DND-41 (cell line): ENCODE measurements around the gene PML.

Experiments used
- ATAC-seq: fragments of 200-7000 bp; cut with Tn5 transposase; 3 replicates; pipeline ENCODE4 v1.9.1; 2021; ENCODE audit warnings: low read depth; ENCODE audit not compliant: insufficient read depth
- DNase-seq: peaks from one replicate; pipeline ENCODE4 v3.0.0-alpha.2; 2020
- H2AFZ ChIP-seq: 2 replicates; pipeline ENCODE4 v1.6.0; 2012; ENCODE audit warnings: low read depth, low read length
- H3K27ac ChIP-seq: 2 replicates; pipeline ENCODE4 v1.5.1; 2012; ENCODE audit warnings: low read length, inconsistent platforms
- H3K27me3 ChIP-seq: fragments of 200-600 bp; sonication (generic); 2 replicates; pipeline ENCODE4 v1.6.0; 2012; ENCODE audit warnings: low read length, mild to moderate bottlenecking, inconsistent platforms; ENCODE audit not compliant: insufficient read depth, poor library complexity
- H3K36me3 ChIP-seq: 2 replicates; pipeline ENCODE4 v1.5.1; 2012; ENCODE audit warnings: low read length, inconsistent platforms; ENCODE audit not compliant: insufficient read depth
- H3K4me1 ChIP-seq: 2 replicates; pipeline ENCODE4 v1.5.1; 2012; ENCODE audit warnings: mild to moderate bottlenecking, low read length; ENCODE audit not compliant: insufficient read depth
- H3K4me2 ChIP-seq: 2 replicates; pipeline ENCODE4 v1.6.0; 2012; ENCODE audit warnings: mild to moderate bottlenecking, moderate library complexity, low read length, inconsistent platforms; ENCODE audit not compliant: insufficient read depth
- H3K4me3 ChIP-seq, 2 experiments: fragments of 200-600 bp in 1 of 2; shearing (Covaris generic) in 1 of 2; 2 replicates each; pipeline ENCODE4 v1.5.1; 2012 to 2016; ENCODE audit warnings: inconsistent platforms in 2 of 2, low read length in 2 of 2, mild to moderate bottlenecking in 2 of 2, low read depth in 1 of 2, moderate library complexity in 1 of 2
- H3K79me2 ChIP-seq: 2 replicates; pipeline ENCODE4 v1.6.0; 2012; ENCODE audit warnings: low read length, inconsistent platforms; ENCODE audit not compliant: insufficient read depth
- H3K9ac ChIP-seq: 2 replicates; pipeline ENCODE4 v1.6.0; 2012; ENCODE audit warnings: low read depth, mild to moderate bottlenecking, inconsistent platforms, low read length, moderate library complexity
- H3K9me3 ChIP-seq: 2 replicates; pipeline ENCODE4 v1.5.1; 2012; ENCODE audit warnings: low read length, moderate library complexity, mild to moderate bottlenecking, inconsistent platforms; ENCODE audit not compliant: insufficient read depth, severe bottlenecking
- H4K20me1 ChIP-seq: 2 replicates; pipeline ENCODE4 v1.6.0; 2012; ENCODE audit warnings: low read length; ENCODE audit not compliant: insufficient read depth
- EZH2 ChIP-seq: IDR thresholded peaks from 3 replicates; pipeline ENCODE4 v1.6.1; 2012; ENCODE audit warnings: borderline replicate concordance, low read depth, mild to moderate bottlenecking, moderate library complexity, low read length, inconsistent platforms; ENCODE audit not compliant: severe bottlenecking
- TF ChIP-seq, protein P1 (sequence below): IDR thresholded peaks from 2 replicates; pipeline ENCODE4 v1.5.1; 2012; ENCODE audit warnings: borderline replicate concordance, low read length, moderate library complexity, mild to moderate bottlenecking; ENCODE audit not compliant: poor library complexity, severe bottlenecking; ENCODE audit errors: extremely low read depth

PML gene

GRCh38 chr15:74008901-74009300 lies 14.4 kb downstream of the PML start:
- Histone ChIP-seq H3K27ac (no peak overlapping the region), H3K4me2 (no peak overlapping the region), H4K20me1 (peaks cover 5% of the 10 kb centered on the region), H3K36me3 (peaks cover 31% of the 10 kb centered on the region), H3K79me2 (peaks cover 44% of the 10 kb centered on the region), H3K9ac (no peak overlapping the region), H2AFZ (no peak overlapping the region), H3K4me1 (no peaks in the 10 kb centered on the region), H3K27me3 (no peaks in the 10 kb centered on the region), H3K9me3 (no peaks in the 10 kb centered on the region), H3K4me3 (no peak overlapping the region)
- DNase-seq (no peak), ATAC-seq (no peak)
- TF ChIP-seq, protein P1, sequence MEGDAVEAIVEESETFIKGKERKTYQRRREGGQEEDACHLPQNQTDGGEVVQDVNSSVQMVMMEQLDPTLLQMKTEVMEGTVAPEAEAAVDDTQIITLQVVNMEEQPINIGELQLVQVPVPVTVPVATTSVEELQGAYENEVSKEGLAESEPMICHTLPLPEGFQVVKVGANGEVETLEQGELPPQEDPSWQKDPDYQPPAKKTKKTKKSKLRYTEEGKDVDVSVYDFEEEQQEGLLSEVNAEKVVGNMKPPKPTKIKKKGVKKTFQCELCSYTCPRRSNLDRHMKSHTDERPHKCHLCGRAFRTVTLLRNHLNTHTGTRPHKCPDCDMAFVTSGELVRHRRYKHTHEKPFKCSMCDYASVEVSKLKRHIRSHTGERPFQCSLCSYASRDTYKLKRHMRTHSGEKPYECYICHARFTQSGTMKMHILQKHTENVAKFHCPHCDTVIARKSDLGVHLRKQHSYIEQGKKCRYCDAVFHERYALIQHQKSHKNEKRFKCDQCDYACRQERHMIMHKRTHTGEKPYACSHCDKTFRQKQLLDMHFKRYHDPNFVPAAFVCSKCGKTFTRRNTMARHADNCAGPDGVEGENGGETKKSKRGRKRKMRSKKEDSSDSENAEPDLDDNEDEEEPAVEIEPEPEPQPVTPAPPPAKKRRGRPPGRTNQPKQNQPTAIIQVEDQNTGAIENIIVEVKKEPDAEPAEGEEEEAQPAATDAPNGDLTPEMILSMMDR = no peak
- TF ChIP-seq EZH2 = no peak

GRCh38 chr15:74010929-74011540 lies 16.5 kb downstream of the PML start:
- H2AFZ ChIP-seq = no peak overlapping the region
- H4K20me1 ChIP-seq = peaks cover 9% of the 10 kb centered on the region
- ATAC-seq (no peak), DNase-seq (no peak)
- no peak overlapping the region for H3K27ac ChIP-seq
- no peak overlapping the region for H3K9ac ChIP-seq
- H3K79me2 ChIP-seq = peaks cover 39% of the 10 kb centered on the region
- no peak overlapping the region for H3K4me3 ChIP-seq
- TF ChIP-seq, protein P1 = no peak
- no peak for TF ChIP-seq EZH2
- no peaks in the 10 kb centered on the region for H3K27me3 ChIP-seq
- no peaks in the 10 kb centered on the region for H3K9me3 ChIP-seq
- H3K4me1 ChIP-seq = no peaks in the 10 kb centered on the region
- H3K4me2 ChIP-seq = no peak overlapping the region
- H3K36me3 ChIP-seq = peaks cover 30% of the 10 kb centered on the region

DNA sequence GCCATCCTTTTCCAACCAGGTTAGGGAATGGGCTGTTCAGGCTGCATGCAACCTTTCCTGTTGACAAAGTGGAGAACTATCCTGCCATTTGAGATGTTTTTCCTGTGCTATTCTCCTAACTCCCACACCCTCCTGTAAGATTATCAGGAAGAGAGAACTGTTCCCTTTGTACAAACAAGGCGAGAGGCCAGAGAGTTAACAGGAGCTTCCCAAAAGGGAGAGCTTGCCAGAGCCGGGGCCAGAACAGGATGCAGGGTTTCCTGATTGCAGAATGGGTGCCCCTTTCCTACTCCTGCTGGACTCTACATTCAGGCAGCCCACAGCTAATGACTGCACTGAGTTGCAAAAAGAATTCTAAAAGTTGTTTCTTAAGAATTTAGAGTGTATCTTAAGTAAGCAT lies 17.1 kb downstream of the PML start:
- no peak overlapping the region for H3K4me3 ChIP-seq
- no peaks in the 10 kb centered on the region for H3K9me3 ChIP-seq
- H3K79me2 ChIP-seq = peaks cover 35% of the 10 kb centered on the region
- no peaks in the 10 kb centered on the region for H3K4me1 ChIP-seq
- H4K20me1 ChIP-seq = peaks cover 9% of the 10 kb centered on the region
- no peak for ATAC-seq
- TF ChIP-seq EZH2 = no peak
- TF ChIP-seq, protein P1 = no peak
- no peaks in the 10 kb centered on the region for H3K27me3 ChIP-seq
- DNase-seq = no peak
- H3K36me3 ChIP-seq = peaks cover 26% of the 10 kb centered on the region
- H3K27ac ChIP-seq = no peak overlapping the region
- H2AFZ ChIP-seq = no peak overlapping the region
- H3K9ac ChIP-seq = no peak overlapping the region
- no peak overlapping the region for H3K4me2 ChIP-seq
